HepG2 (cell line): ENCODE measurements around the gene C1QTNF5. TPM values are rescaled to one million over a fixed set of nuclear protein-coding genes. Genes with fewer than 3 reads are reported as not detected.
A peak's percentile ranks its signal among the peaks of the same experiment; 100 is the strongest.

Source experiments
- GTF2F1 ChIP-seq: fragments of 150-350 bp; IDR thresholded peaks from 2 replicates; pipeline ENCODE4 v1.6.1; 2014; ENCODE audit warnings: low read length
- HMGA1 ChIP-seq: sonication (generic); formaldehyde crosslinking; conservative IDR thresholded peaks from 2 replicates; pipeline ENCODE4 v1.4.0; 2020; ENCODE audit warnings: missing genetic modification reagents
- MZF1 ChIP-seq: sonication (generic); formaldehyde crosslinking; IDR thresholded peaks from 2 replicates; pipeline ENCODE4 v1.8.1; 2023; ENCODE audit warnings: mild to moderate bottlenecking, missing genetic modification reagents, borderline replicate concordance
- POGZ ChIP-seq: sonication (generic); formaldehyde crosslinking; IDR thresholded peaks from 2 replicates; pipeline ENCODE4 v1.4.0; 2020; ENCODE audit warnings: mild to moderate bottlenecking, missing genetic modification reagents
- SOX5 ChIP-seq: IDR thresholded peaks from 2 replicates; pipeline ENCODE4 v1.6.1; 2016; ENCODE audit warnings: borderline replicate concordance
- SP140L ChIP-seq: sonication (generic); formaldehyde crosslinking; IDR thresholded peaks from 2 replicates; pipeline ENCODE4 v1.4.0; 2020; ENCODE audit warnings: missing genetic modification reagents, borderline replicate concordance
- ZFY ChIP-seq: sonication (generic); formaldehyde crosslinking; IDR thresholded peaks from 2 replicates; pipeline ENCODE4 v1.4.0; 2020; ENCODE audit warnings: missing genetic modification reagents
- ZNF234 ChIP-seq: sonication (generic); formaldehyde crosslinking; conservative IDR thresholded peaks from 2 replicates; pipeline ENCODE4 v1.5.1; 2020; ENCODE audit warnings: mild to moderate bottlenecking, missing genetic modification reagents
- ZNF383 ChIP-seq: sonication (generic); formaldehyde crosslinking; IDR thresholded peaks from 2 replicates; pipeline ENCODE4 v1.4.0; 2020; ENCODE audit warnings: missing genetic modification reagents, mild to moderate bottlenecking, borderline replicate concordance
- ZNF7 ChIP-seq: IDR thresholded peaks from 2 replicates; pipeline ENCODE4 v1.6.1; 2016; ENCODE audit warnings: missing biosample characterization, missing genetic modification reagents
- ZNF749 ChIP-seq: sonication (generic); formaldehyde crosslinking; IDR thresholded peaks from 2 replicates; pipeline ENCODE4 v1.8.0; 2022; ENCODE audit warnings: mild to moderate bottlenecking, missing genetic modification reagents, moderate library complexity, borderline replicate concordance
- polyA plus RNA-seq, 8 experiments: library from polyadenylated mRNA; depleted of rRNA in 3 of 8; stranded (reverse) in 7 of 8; unstranded in 1 of 8; fragments of >200 nt; fragmentation: Illumina TruSeq in 4 of 8; extraction: Trizol in 4 of 8; gene quantifications; 2 replicates each; pipeline versions ENCODE4 v1.2.1 to v1.2.3, GENCODE V29; 2011 to 2016; ENCODE audit warnings: low read depth in 4 of 8, missing spikeins in 1 of 8, mixed read lengths in 1 of 8; ENCODE audit not compliant: insufficient read depth in 1 of 8
- total RNA-seq, 5 experiments: library from RNA; depleted of rRNA; stranded (reverse); fragments of >200 nt; fragmentation: Illumina TruSeq; extraction: Trizol; gene quantifications; 2 replicates each; pipeline ENCODE4 v1.2.3, GENCODE V29; 2016; ENCODE audit warnings: low read depth in 1 of 5
- TF ChIP-seq, protein P1 (sequence below): sonication (generic); formaldehyde crosslinking; IDR thresholded peaks from 2 replicates; pipeline ENCODE4 v1.5.1; 2020; ENCODE audit warnings: missing genetic modification reagents, mild to moderate bottlenecking, borderline replicate concordance
- TF ChIP-seq, protein P2 (sequence below): sonication (generic); formaldehyde crosslinking; IDR thresholded peaks from 2 replicates; pipeline ENCODE4 v1.4.0; 2020; ENCODE audit warnings: missing genetic modification reagents
- TF ChIP-seq, protein P3 (sequence below): sonication (generic); formaldehyde crosslinking; IDR thresholded peaks from 2 replicates; pipeline ENCODE4 v1.9.0; 2021; ENCODE audit warnings: missing genetic modification reagents, borderline replicate concordance
- TF ChIP-seq, protein P4 (sequence below): sonication (generic); formaldehyde crosslinking; IDR thresholded peaks from 2 replicates; pipeline ENCODE4 v1.4.0; 2020; ENCODE audit warnings: missing genetic modification reagents
- TF ChIP-seq, protein P5 (sequence below): sonication (generic); formaldehyde crosslinking; IDR thresholded peaks from 2 replicates; pipeline ENCODE4 v1.8.0; 2022; ENCODE audit warnings: missing genetic modification reagents, mild to moderate bottlenecking, inconsistent platforms, borderline replicate concordance
- TF ChIP-seq, protein P6 (sequence below): sonication (generic); formaldehyde crosslinking; IDR thresholded peaks from 2 replicates; pipeline ENCODE4 v1.8.1; 2023; ENCODE audit warnings: mild to moderate bottlenecking, inconsistent platforms, moderate library complexity, missing genetic modification reagents, borderline replicate concordance
- TF ChIP-seq, protein P7 (sequence below): sonication (generic); formaldehyde crosslinking; IDR thresholded peaks from 2 replicates; pipeline ENCODE4 v1.8.1; 2022; ENCODE audit warnings: mild to moderate bottlenecking, missing genetic modification reagents

Gene C1QTNF5
- total and polyA plus RNA-seq, 2 of the 13 experiments (the other 11 are each of a cell fraction or from before 2014, with no cell fraction given) = 0.86 to 1.2 TPM

DNA sequence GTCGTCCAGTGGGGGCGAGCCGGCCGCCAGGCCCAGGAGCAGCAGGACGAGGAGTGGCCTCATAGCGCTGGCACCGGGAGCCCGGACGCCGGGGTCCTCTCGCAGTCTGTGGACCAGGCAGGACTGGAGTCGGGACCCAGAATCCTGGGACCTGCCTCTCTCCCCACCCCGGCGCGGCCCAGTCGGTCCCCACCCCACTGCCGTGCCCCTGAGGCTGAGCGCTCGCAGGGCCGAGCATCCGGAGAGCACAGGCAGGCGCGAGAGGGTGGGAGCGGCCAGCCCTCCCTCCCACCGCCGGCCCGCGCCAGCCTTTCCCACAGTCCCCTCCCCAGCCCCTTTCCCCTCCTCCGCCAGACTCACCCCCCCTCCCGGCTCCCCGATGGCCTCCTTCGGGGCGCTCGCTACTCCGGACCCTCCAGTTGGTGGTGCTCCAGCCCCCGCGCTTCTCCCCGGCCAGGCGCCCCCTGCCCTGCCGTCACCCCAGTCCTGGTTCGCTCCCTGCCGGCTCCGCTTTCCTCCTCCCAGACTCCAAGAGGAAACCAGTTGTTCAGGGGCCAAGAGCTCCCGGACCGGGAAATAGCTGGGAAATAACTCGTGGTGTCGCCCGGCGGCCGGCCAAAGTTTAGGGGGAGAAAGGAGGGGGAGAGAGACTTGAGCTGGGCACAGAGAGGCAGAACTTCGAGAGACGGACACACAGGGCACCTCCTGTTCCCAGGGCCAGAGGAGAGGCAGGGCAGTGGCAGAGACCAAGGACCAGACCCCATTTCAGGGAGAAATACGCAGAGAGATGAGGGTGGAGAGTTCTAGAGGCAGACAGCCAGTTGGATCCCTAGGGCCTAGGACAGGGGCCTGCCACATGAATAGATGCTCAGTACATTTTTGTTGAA lies at the start of gene C1QTNF5 (continued):
- TF ChIP-seq, protein P1, sequence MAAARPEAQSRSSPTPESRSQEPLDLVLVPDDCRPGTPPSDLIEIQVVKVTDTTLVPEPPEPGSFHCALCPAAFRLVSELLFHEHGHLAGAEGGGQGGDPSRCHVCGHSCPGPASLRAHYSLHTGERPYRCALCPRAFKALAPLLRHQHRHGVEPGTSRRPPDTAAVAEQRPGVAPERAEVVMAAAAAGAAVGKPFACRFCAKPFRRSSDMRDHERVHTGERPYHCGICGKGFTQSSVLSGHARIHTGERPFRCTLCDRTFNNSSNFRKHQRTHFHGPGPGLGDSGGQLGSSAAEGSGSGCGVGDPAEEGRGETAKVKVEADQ (CRISPR knock-in tag) = no peak
- TF ChIP-seq ZNF7 (CRISPR knock-in tag) = no peak
- TF ChIP-seq, protein P2, sequence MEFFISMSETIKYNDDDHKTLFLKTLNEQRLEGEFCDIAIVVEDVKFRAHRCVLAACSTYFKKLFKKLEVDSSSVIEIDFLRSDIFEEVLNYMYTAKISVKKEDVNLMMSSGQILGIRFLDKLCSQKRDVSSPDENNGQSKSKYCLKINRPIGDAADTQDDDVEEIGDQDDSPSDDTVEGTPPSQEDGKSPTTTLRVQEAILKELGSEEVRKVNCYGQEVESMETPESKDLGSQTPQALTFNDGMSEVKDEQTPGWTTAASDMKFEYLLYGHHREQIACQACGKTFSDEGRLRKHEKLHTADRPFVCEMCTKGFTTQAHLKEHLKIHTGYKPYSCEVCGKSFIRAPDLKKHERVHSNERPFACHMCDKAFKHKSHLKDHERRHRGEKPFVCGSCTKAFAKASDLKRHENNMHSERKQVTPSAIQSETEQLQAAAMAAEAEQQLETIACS (CRISPR knock-in tag) = no peak
- TF ChIP-seq ZNF234 (CRISPR knock-in tag) = no peak
- TF ChIP-seq, protein P3, sequence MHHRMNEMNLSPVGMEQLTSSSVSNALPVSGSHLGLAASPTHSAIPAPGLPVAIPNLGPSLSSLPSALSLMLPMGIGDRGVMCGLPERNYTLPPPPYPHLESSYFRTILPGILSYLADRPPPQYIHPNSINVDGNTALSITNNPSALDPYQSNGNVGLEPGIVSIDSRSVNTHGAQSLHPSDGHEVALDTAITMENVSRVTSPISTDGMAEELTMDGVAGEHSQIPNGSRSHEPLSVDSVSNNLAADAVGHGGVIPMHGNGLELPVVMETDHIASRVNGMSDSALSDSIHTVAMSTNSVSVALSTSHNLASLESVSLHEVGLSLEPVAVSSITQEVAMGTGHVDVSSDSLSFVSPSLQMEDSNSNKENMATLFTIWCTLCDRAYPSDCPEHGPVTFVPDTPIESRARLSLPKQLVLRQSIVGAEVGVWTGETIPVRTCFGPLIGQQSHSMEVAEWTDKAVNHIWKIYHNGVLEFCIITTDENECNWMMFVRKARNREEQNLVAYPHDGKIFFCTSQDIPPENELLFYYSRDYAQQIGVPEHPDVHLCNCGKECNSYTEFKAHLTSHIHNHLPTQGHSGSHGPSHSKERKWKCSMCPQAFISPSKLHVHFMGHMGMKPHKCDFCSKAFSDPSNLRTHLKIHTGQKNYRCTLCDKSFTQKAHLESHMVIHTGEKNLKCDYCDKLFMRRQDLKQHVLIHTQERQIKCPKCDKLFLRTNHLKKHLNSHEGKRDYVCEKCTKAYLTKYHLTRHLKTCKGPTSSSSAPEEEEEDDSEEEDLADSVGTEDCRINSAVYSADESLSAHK (CRISPR knock-in tag) = no peak
- TF ChIP-seq GTF2F1 = no peak
- TF ChIP-seq SP140L = no peak
- TF ChIP-seq ZFY (CRISPR knock-in tag) = 0 out of 2 replicates have a peak, but pooled peaks have one; percentile 44
- TF ChIP-seq, protein P4, sequence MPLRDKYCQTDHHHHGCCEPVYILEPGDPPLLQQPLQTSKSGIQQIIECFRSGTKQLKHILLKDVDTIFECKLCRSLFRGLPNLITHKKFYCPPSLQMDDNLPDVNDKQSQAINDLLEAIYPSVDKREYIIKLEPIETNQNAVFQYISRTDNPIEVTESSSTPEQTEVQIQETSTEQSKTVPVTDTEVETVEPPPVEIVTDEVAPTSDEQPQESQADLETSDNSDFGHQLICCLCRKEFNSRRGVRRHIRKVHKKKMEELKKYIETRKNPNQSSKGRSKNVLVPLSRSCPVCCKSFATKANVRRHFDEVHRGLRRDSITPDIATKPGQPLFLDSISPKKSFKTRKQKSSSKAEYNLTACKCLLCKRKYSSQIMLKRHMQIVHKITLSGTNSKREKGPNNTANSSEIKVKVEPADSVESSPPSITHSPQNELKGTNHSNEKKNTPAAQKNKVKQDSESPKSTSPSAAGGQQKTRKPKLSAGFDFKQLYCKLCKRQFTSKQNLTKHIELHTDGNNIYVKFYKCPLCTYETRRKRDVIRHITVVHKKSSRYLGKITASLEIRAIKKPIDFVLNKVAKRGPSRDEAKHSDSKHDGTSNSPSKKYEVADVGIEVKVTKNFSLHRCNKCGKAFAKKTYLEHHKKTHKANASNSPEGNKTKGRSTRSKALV (CRISPR knock-in tag) = no peak
- no peak for TF ChIP-seq MZF1 (CRISPR knock-in tag)
- TF ChIP-seq, protein P5, sequence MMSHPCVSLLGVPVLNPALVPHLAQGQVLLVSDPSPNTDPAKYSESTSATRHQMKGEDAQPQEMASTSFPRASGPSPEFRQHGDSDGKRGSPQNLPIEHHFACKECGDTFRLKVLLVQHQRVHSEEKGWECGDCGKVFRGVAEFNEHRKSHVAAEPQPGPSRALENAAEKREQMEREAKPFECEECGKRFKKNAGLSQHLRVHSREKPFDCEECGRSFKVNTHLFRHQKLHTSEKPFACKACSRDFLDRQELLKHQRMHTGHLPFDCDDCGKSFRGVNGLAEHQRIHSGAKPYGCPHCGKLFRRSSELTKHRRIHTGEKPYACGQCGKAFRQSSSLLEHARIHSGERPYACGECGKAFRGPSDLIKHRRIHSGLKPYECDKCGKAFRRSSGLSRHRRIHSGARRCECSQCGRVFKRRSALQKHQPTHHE (CRISPR knock-in tag) = no peak
- 0 out of 2 replicates have a peak, but pooled peaks have one; percentile 40 for TF ChIP-seq ZNF749 (CRISPR knock-in tag)
- TF ChIP-seq HMGA1 (CRISPR knock-in tag) = no peak
- TF ChIP-seq ZNF383 (CRISPR knock-in tag) = no peak
- no peak for TF ChIP-seq SOX5
- TF ChIP-seq POGZ (CRISPR knock-in tag) = no peak
- TF ChIP-seq, protein P6, sequence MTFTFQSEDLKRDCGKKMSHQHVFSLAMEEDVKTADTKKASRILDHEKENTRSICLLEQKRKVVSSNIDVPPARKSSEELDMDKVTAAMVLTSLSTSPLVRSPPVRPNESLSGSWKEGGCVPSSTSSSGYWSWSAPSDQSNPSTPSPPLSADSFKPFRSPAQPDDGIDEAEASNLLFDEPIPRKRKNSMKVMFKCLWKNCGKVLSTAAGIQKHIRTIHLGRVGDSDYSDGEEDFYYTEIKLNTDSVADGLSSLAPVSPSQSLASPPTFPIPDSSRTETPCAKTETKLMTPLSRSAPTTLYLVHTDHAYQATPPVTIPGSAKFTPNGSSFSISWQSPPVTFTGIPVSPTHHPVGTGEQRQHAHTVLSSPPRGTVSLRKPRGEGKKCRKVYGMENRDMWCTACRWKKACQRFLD = no peak
- TF ChIP-seq, protein P7, sequence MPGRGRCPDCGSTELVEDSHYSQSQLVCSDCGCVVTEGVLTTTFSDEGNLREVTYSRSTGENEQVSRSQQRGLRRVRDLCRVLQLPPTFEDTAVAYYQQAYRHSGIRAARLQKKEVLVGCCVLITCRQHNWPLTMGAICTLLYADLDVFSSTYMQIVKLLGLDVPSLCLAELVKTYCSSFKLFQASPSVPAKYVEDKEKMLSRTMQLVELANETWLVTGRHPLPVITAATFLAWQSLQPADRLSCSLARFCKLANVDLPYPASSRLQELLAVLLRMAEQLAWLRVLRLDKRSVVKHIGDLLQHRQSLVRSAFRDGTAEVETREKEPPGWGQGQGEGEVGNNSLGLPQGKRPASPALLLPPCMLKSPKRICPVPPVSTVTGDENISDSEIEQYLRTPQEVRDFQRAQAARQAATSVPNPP = no peak
